Caco-2 (cell line): Measurements from ENCODE around the gene SAMSN1. TPM values are rescaled to one million over a fixed set of nuclear protein-coding genes. Genes with fewer than 3 reads are reported as not detected.

Source experiments
- BruUV-seq: library from RNA; stranded (reverse); fragments of 400-500 nt; replicated peaks from 2 replicates; lab custom pipeline; 2021; lab: Mats Ljungman, UMichigan
- CTCF ChIA-PET: fragments of 300-600 bp; sonication (Branson Sonifier 250); formaldehyde crosslinking; loops from one replicate; lab custom pipeline; 2022; ENCODE audit warnings: antibody characterized with exemption; lab: Charles Lee
- POLR2A ChIA-PET: fragments of 300-600 bp; sonication (Branson Sonifier 250); formaldehyde crosslinking; loops from one replicate; lab custom pipeline; 2022; ENCODE audit warnings: antibody characterized with exemption; lab: Charles Lee
- DNase-seq, 2 experiments: peaks; one replicate each; pipeline versions ENCODE4 v3.0.0 to v3.0.0-alpha.2; 2020 to 2022
- H3K27me3 ChIP-seq: replicated peaks from 2 replicates; pipeline ENCODE4 v1.6.0; 2011; ENCODE audit warnings: low read length; ENCODE audit not compliant: control insufficient read depth, insufficient read depth
- H3K36me3 ChIP-seq: 2 replicates; pipeline ENCODE4 v1.5.1; 2011; ENCODE audit warnings: low read length; ENCODE audit not compliant: control insufficient read depth, insufficient read depth
- H3K4me1 ChIP-seq: fragments of 250-450 bp; sonication (Bioruptor Pico); 2 replicates; pipeline ENCODE4 v1.5.1; 2020; ENCODE audit warnings: mild to moderate bottlenecking
- H3K4me3 ChIP-seq: 2 replicates; pipeline ENCODE4 v1.5.1; 2011; ENCODE audit warnings: low read depth, mild to moderate bottlenecking, control low read depth, low read length
- H3K9me3 ChIP-seq: fragments of 250-450 bp; sonication (Bioruptor Pico); 2 replicates; pipeline ENCODE4 v1.5.1; 2020; ENCODE audit warnings: mild to moderate bottlenecking, moderate library complexity
- H3K27ac Mint-ChIP-seq: one replicate; pipeline ENCODE4 v1.8.0; 2022; ENCODE audit warnings: mixed read lengths; ENCODE audit not compliant: unreplicated experiment
- H3K27me3 Mint-ChIP-seq: one replicate; pipeline ENCODE4 v1.8.0; 2022; ENCODE audit warnings: mixed read lengths; ENCODE audit not compliant: insufficient read depth, unreplicated experiment
- H3K36me3 Mint-ChIP-seq: one replicate; pipeline ENCODE4 v1.8.0; 2022; ENCODE audit warnings: mild to moderate bottlenecking, mixed read lengths; ENCODE audit not compliant: insufficient read depth, unreplicated experiment
- H3K4me1 Mint-ChIP-seq: one replicate; pipeline ENCODE4 v1.8.0; 2022; ENCODE audit warnings: low read depth, mixed read lengths; ENCODE audit not compliant: unreplicated experiment
- H3K4me3 Mint-ChIP-seq: one replicate; pipeline ENCODE4 v1.8.0; 2022; ENCODE audit warnings: mild to moderate bottlenecking, moderate library complexity, mixed read lengths; ENCODE audit not compliant: unreplicated experiment
- H3K9me3 Mint-ChIP-seq: one replicate; pipeline ENCODE4 v1.8.0; 2022; ENCODE audit warnings: mixed read lengths; ENCODE audit not compliant: unreplicated experiment
- CTCF ChIP-seq, 2 experiments: fragments of 200-600 bp in 1 of 2; IDR thresholded peaks; 1 replicate in 1 of 2; 2 replicates in 1 of 2; pipeline versions ENCODE4 v1.5.1 to v1.8.0; 2011 to 2022; ENCODE audit warnings: antibody characterized with exemption in 1 of 2, control low read depth in 1 of 2, inconsistent platforms in 1 of 2, low read depth in 1 of 2, low read length in 1 of 2, mild to moderate bottlenecking in 1 of 2, moderate library complexity in 1 of 2; ENCODE audit not compliant: insufficient read depth in 1 of 2, severe bottlenecking in 1 of 2, unreplicated experiment in 1 of 2
- intact Hi-C: fragments of 100-400 bp; cut with micrococcal nuclease; formaldehyde crosslinking; loops from one replicate; pipeline ENCODE4 v1.10.0; 2022; ENCODE audit not compliant: unreplicated experiment
- total RNA-seq: library from RNA; stranded (reverse); gene quantifications from 2 replicates; pipeline ENCODE4 v1.2.3, GENCODE V29; 2022

Gene SAMSN1
- total RNA-seq, 1 experiment from 2014 or later = not detected

GRCh38 chr21:14560555-14560954, 14.4 kb upstream of the SAMSN1 start:
- Mint-ChIP-seq H3K4me3 (no peak overlapping the region), H3K36me3 (no peaks in the 10 kb centered on the region), H3K4me1 (no peaks in the 10 kb centered on the region), H3K9me3 (no peaks in the 10 kb centered on the region), H3K27me3 (no peaks in the 10 kb centered on the region), H3K27ac (no peak overlapping the region)
- POLR2A ChIA-PET = no interaction called here
- Histone ChIP-seq H3K36me3 (no peaks in the 10 kb centered on the region), H3K27me3 (no peaks in the 10 kb centered on the region), H3K4me3 (no peak overlapping the region), H3K4me1 (no peaks in the 10 kb centered on the region), H3K9me3 (no peaks in the 10 kb centered on the region)
- TF ChIP-seq CTCF (IDR thresholded peaks at IDR 0.05; ENCODE audit: insufficient read depth in 1 of 2, low read depth in 1 of 2, low read length in 1 of 2, severe bottlenecking in 1 of 2, unreplicated experiment in 1 of 2) = no peak
- no peak for DNase-seq
- intact Hi-C loops = no loop called here
- CTCF ChIA-PET = no interaction called here
- no TSS peak for BruUV-seq

DNA sequence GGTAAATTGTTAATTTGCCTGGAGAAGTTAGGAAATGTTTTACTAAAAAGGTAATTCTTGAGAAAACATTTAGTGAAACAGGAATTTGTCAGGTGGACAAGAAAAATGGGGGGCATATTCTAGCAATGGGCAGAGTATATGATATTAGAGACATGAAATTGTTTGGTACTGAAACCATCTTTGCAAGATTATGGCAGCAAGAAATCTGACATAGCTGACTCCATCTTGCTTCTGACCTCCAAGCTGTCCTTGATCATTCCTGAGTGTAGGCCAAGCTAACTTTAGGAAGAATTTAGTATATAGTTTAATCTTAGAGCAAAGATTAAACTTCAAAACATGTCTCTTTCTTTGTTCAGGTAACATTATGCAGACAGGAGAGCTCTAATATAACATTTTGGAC, 14.0 kb upstream of the SAMSN1 start:
- no peak overlapping the region for H3K4me3 ChIP-seq
- Mint-ChIP-seq H3K27me3 (no peaks in the 10 kb centered on the region), H3K4me1 (no peaks in the 10 kb centered on the region), H3K27ac (no peak overlapping the region), H3K4me3 (no peak overlapping the region), H3K9me3 (no peaks in the 10 kb centered on the region), H3K36me3 (no peaks in the 10 kb centered on the region)
- intact Hi-C loops = no loop called here
- no peak for TF ChIP-seq CTCF (IDR thresholded peaks at IDR 0.05; ENCODE audit: insufficient read depth in 1 of 2, low read depth in 1 of 2, low read length in 1 of 2, severe bottlenecking in 1 of 2, unreplicated experiment in 1 of 2)
- no peaks in the 10 kb centered on the region for H3K4me1 ChIP-seq
- H3K27me3 ChIP-seq = no peaks in the 10 kb centered on the region
- H3K9me3 ChIP-seq = no peaks in the 10 kb centered on the region
- no peaks in the 10 kb centered on the region for H3K36me3 ChIP-seq
- CTCF ChIA-PET = no interaction called here
- BruUV-seq = no TSS peak
- POLR2A ChIA-PET = no interaction called here
- DNase-seq = no peak

- POLR2A ChIA-PET = no interaction called here
- H3K36me3 ChIP-seq = no peaks in the 10 kb centered on the region
- CTCF ChIA-PET = no interaction called here
These were observed 13.0 kb upstream of the SAMSN1 start for GRCh38 chr21:14559102-14559501.

More at GRCh38 chr21:14559102-14559501, 13.0 kb upstream of the SAMSN1 start:
- BruUV-seq = no TSS peak
- Mint-ChIP-seq H3K27ac (no peak overlapping the region), H3K36me3 (no peaks in the 10 kb centered on the region), H3K9me3 (no peaks in the 10 kb centered on the region), H3K27me3 (no peaks in the 10 kb centered on the region), H3K4me1 (no peaks in the 10 kb centered on the region), H3K4me3 (no peak overlapping the region)
- H3K9me3 ChIP-seq = no peaks in the 10 kb centered on the region
- no peak for TF ChIP-seq CTCF (IDR thresholded peaks at IDR 0.05; ENCODE audit: insufficient read depth in 1 of 2, low read depth in 1 of 2, low read length in 1 of 2, severe bottlenecking in 1 of 2, unreplicated experiment in 1 of 2)
- intact Hi-C loops = no loop called here
- no peak overlapping the region for H3K4me3 ChIP-seq
- no peaks in the 10 kb centered on the region for H3K27me3 ChIP-seq
- DNase-seq = no peak
- H3K4me1 ChIP-seq = no peaks in the 10 kb centered on the region
